Gastroesophageal sphincter (tissue), 3 donors: ENCODE measurements around the gene NELFB.

Experiments
- CTCF ChIP-seq, 4 experiments: fragments of 200-600 bp in 2 of 4; fragments of 450-650 bp in 2 of 4; sonication (generic) in 1 of 4; IDR thresholded peaks; one replicate each; pipeline ENCODE4 v1.5.1; 2017 to 2019; ENCODE audit warnings: antibody characterized with exemption in 4 of 4, mild to moderate bottlenecking in 2 of 4, moderate library complexity in 2 of 4
- EP300 ChIP-seq: sonication (generic); formaldehyde crosslinking; IDR thresholded peaks from one replicate; pipeline ENCODE4 v1.6.1; 2017; ENCODE audit warnings: antibody characterized with exemption, mild to moderate bottlenecking
- POLR2A ChIP-seq, 2 donors: fragments of 450-650 bp; IDR thresholded peaks; one replicate each; pipeline ENCODE4 v1.6.1; 2017; ENCODE audit warnings: antibody characterized with exemption in 2 of 2, mild to moderate bottlenecking in 2 of 2, moderate library complexity in 1 of 2
- POLR2AphosphoS5 ChIP-seq: sonication (generic); formaldehyde crosslinking; IDR thresholded peaks from one replicate; pipeline ENCODE4 v1.6.1; 2017; ENCODE audit warnings: antibody characterized with exemption

- TF ChIP-seq EP300 (no peak), CTCF (IDR thresholded peaks at IDR 0.05) (no peak), POLR2A (IDR thresholded peaks at IDR 0.05) (no peak), POLR2AphosphoS5 (no peak)
These were observed 4.6 kb upstream of the NELFB start for GRCh38 chr9:137250329-137251193.
